NB4 (cell line): ENCODE results near the gene DRP2.

ENCODE experiments used
- CTCF ChIP-seq: IDR thresholded peaks from one replicate; pipeline ENCODE4 v1.5.1; 2012; ENCODE audit warnings: low read depth, low read length
- MYC ChIP-seq: IDR thresholded peaks from 2 replicates; pipeline ENCODE4 v1.6.1; 2011; ENCODE audit warnings: low read depth, low read length
- POLR2A ChIP-seq: IDR thresholded peaks from 2 replicates; pipeline ENCODE4 v1.6.1; 2011; ENCODE audit warnings: mild to moderate bottlenecking; ENCODE audit not compliant: insufficient read length; ENCODE audit errors: extremely low read depth

- TF ChIP-seq CTCF: no peak
- no peak for TF ChIP-seq POLR2A
- TF ChIP-seq MYC: no peak
Observed at GRCh38 chrX:101263766-101264165, 44.2 kb downstream of the DRP2 start.
